SK-N-MC (cell line): ENCODE measurements around the gene CACNA1E.

Source experiments
- EZH2 ChIP-seq: fragments of 200-600 bp; sonication (generic); IDR thresholded peaks from one replicate; pipeline ENCODE4 v1.6.1; 2017; ENCODE audit warnings: antibody characterized with exemption
- POLR2AphosphoS5 ChIP-seq: IDR thresholded peaks from 2 replicates; pipeline ENCODE4 v1.6.1; 2012; ENCODE audit warnings: mild to moderate bottlenecking, low read depth, low read length, borderline replicate concordance

GRCh38 chr1:181769846-181770245, 286.5 kb downstream of the CACNA1E start:
- TF ChIP-seq EZH2 (no peak), POLR2AphosphoS5 (no peak)
